GM18505 (cell line): ENCODE results near the gene BEGAIN.

Source experiments
- ATAC-seq: cut with Tn5 transposase; IDR thresholded peaks from one replicate; pipeline ENCODE4 v1.9.1; 2021; ENCODE audit not compliant: unreplicated experiment
- POLR2A ChIP-seq: IDR thresholded peaks from 4 replicates; pipeline ENCODE4 v1.6.1; 2011; ENCODE audit warnings: borderline replicate concordance; ENCODE audit not compliant: insufficient read depth, insufficient read length; ENCODE audit errors: extremely low read depth

Gene BEGAIN

DNA sequence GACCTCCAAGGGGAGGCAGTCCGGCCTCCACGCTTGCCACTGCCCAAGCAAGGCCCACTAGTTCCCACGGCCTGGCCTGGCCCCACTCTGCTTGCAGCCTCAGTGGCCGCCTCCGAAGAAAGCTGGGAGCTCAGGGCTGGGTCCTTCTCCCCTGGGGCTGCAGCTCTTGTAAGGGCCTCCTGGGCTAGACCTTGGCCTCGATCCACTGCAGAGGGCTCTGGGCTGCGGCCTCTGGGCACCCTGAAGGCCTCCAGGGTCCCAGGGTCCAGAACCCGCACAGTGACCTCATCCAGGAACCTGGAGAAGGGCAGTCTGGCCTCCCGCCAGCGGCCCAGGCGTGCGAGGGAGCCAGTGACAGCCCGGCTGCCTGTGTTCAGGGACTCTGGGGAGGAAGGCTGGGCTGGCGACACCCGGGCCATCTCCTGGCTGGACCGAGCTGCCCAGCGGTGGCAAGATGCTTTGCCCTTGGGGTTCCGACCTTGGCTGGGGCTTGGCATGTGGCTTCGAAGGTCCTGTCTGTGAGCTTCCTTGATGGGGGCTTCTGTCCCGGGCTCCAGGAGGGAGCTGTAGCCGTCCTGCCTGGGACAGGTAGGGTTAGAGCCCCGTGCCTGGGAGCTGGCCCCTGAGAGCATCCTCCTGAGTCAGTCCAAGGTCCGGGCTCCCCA lies 9.8 kb downstream of the BEGAIN start:
- no peak for TF ChIP-seq POLR2A
- no peak for ATAC-seq

DNA sequence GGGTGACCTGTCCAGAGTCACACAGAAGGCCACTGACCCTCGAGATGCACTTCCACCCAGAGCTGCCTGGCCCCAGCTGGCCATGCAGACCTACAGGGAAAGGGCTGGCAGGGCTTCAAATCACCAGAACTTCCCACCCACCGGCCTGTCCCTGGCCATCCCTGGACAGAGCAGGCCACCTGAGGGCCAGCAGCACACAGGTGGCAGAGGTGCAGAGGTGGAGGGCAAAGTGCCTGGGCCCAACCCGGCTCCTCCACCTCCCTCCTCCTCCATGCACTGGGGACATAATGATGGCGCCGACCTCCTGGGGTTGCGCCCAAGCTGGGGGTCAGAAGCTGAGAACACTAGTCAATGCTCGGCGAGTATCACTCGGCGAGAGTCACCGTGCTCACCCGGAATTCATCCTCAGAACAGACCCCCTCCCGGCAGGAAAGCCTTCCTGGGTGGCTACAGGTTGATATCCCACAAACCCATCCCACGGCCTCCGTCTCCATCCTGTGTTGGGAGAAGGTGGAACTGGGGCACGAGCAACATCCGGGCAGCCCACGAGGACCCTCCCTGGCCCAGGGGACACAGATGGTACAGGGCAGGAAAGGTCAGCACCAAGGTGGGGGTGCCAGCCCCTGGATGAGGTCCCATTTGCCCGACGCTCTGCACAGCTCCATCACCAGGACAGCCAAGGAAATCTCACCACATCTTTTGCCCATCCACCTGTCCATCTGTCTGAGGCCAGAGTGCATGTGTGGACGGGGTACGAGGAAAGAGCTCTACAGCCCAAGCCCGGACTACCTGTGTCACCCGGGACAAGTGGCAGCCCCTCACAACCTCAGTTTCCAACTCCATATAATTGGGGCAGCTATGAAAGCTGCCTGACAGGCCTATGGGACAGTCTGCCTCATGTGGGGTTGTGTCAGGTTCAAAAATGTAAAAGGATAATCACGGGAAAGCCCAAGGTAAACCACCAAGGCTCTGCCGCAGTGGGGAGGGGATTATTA lies 10.8 kb downstream of the BEGAIN start:
- TF ChIP-seq POLR2A = no peak
- no peak for ATAC-seq

DNA sequence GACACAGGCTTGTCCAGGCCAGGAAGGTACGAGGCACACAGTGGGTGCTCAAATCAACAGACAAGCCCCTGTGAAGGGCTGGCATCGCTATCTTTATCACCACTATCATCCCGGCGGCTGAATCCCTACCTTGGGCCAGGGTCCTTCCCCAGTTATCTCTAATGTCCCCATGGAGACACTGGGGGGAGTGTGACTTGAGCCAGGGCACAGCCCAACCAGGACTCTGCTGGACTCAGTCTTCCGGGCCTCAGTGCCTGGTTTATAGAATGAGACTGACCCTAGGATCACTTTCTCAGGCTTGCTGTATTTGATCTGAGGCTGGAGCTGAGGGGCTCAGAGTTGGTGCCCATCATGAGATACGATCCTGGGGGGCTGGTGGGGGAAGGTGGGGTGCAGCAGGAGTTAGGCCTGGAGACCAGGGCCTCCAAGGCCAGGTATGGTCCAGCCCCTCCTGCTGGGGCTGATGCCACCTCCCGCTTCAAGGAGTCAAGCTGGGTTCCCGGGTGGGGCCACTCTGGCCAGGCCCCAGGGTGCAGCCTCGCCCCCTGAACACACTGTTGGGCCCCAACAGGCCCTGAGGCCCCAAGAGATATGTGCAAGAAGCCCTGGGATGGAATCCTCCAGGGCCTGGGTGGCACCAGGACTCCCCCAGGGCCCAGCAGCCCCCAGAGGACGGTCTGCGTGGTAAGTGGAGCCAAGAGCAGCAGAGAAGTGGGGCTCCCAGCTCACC lies 11.8 kb downstream of the BEGAIN start:
- TF ChIP-seq POLR2A = no peak
- no peak for ATAC-seq

DNA sequence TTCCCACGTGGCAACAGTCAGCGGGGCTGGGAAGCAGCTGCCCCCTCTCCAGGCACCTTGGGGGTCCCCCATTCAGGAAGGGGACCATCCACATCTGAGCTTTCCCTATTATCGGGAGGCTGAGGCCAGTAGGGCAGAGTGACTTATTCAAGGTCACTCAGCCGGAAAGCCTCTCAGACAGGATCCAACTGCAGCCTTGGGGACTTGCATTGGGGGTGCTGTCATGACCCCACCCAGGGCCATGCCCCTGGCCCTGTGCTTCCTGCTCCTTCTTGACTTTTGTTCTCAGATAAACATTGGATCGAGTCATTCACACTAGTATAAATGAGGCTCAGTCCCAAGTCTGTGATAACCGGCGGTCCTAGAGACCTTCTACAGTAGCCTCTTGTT lies 12.6 kb downstream of the BEGAIN start:
- ATAC-seq = no peak
- no peak for TF ChIP-seq POLR2A

GRCh38 chr14:100573757-100574641 lies 13.2 kb downstream of the BEGAIN start:
- ATAC-seq = no peak
- no peak for TF ChIP-seq POLR2A

DNA sequence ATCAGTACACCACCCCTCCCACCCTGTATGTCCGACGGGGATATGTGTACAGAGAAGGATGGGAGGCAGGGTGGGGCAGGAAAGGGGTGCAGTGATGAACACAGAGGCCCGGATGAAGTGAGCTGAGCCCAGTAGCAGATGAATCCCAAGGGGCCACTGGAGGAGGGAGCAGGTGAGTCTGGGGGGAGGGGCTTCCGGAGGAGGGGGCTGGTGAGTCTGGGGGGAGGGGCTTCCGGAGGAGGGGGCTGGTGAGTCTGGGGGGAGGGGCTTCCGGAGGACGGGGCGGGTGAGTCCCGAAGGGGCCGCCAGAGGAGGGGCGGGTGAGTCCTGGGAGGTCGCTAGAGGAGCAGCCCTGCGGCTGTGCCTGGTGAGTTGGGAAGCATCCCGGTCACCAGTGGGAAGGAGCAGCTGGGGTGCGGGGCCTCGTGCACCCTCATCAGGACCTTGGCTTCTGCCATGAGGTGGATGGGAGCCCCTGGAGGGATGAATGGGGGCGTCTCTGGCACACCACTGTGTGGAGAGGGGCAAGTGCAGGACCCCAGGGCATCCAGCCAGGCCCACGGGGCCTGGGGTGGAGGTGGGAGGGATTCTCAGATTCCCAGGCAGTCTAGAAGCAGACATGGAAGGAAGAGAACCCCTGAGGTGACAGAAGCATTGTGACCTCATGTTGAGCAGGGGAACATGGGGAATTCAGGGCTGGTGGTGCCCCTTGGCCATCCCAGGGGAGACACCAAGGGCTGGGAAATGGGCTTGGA lies 14.0 kb downstream of the BEGAIN start:
- TF ChIP-seq POLR2A = no peak
- ATAC-seq = no peak

DNA sequence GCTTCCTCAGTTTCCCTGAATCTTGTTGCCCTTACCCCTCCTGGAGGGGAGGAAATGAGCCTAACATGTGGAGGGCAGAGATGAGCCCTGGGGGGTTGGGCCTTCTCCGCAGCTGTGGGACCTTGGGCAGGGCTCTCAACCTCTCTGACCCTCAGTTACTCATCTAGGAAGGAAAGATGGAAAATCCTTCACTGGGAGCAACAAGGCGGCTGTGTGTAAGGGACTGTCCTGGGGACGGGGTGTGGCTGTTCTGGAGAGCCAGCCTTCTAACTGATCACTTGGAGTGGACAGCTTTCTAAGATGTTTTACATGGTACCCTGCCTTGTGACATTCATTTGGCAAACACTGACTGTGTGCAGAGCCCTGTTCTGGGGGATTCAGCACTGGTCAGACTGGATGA lies 14.7 kb downstream of the BEGAIN start:
- no peak for ATAC-seq
- TF ChIP-seq POLR2A = no peak

DNA sequence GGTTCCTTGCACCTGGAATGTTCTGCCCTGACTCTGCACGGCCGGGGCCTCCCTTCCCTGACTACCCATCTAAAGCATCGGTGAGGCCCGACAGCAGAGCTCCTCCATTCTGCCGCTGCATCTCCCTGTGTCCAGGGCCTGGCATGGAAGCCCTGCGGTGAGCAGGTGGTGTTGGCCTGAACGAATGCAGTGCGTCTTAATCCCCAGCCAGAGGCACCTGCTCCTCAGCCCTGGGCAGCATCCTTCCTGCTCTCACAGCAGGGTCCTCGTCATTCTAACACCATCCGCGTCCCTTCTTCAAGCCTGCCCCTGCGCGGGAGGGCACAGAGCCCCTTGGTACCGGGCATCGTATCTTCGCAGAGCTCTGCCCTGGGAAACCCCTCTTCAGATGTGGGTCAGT lies 15.4 kb downstream of the BEGAIN start:
- ATAC-seq = no peak
- TF ChIP-seq POLR2A = no peak

- no peak for ATAC-seq
- no peak for TF ChIP-seq POLR2A
Measured at GRCh38 chr14:100570726-100571454, 16.3 kb downstream of the BEGAIN start.

DNA sequence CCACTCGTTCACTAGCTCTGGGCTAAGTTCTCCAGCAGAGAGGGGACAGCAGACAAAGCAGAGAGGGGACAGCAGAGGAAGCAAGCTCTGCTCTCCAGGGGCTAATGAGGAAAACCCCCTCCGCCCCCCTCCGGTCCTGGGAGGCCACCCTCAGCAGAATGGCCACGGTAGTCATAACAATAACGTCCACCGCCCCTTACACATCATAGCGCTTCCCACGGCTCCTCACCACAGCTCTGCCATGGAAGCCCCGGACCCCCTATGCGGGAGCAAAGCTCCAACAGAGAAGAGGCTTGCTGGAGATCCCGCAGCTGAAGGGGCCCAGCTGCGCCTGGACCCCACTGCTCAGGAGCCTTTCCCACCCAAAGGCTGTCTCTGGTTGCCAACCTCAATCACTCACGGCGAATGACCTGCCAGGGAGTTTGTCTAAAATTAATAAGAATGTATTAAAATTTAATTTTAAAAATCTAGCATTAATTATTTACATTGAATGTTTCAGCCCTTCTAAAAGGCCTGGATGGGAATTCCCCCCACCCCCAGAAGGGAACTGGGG lies 17.4 kb downstream of the BEGAIN start:
- TF ChIP-seq POLR2A = no peak
- no peak for ATAC-seq

DNA sequence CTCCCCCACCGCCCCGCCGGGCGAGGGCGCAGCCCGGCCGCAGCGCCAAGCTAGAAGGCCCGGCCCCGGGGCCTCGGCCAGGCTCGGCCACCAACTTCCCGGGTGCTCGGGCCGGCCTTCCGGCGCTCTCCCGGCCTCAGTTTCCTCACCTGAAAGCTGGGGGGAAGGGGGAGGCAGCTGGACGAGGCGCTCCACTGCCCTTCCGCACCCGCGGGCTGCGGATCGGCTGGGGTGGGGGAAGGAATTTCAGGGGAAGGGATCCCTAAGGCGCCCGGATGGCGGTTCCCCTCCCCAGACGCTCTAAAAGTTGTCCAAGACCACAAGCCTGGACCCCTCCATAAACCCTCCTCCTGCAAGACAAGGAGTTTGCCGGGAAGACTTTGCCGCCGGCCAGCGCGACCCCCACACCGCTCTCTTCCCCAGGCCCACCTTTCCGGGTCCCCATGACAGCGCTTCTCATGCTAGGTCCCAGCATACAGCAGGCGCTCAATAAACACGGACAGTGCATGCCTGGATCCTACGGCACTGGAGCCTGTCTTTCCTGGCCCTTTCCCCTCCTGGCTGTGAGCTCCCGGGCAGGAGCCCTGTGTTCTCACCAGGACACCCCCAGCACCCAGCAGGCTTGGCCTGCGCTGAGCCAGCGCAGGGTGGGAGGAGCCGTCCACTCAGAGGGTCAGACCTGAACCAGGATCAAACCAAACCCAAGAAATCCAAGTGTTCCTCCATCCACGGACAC lies 18.1 kb downstream of the BEGAIN start:
- no peak for TF ChIP-seq POLR2A
- ATAC-seq = no peak
